IPS-NIHi11 (cell line): ENCODE measurements around the gene NEURL2.
A peak's percentile ranks its signal among the peaks of the same experiment; 100 is the strongest.
"Not testable (repeated sequence)": the region's sequence is repeated elsewhere in the genome, so short reads cannot be mapped to it uniquely, and the experiment has no call there.

Experiments
- DNase-seq: peaks from one replicate; pipeline ENCODE4 v3.0.0; 2012; ENCODE audit warnings: mixed read lengths, low spot score

Gene NEURL2

DNA sequence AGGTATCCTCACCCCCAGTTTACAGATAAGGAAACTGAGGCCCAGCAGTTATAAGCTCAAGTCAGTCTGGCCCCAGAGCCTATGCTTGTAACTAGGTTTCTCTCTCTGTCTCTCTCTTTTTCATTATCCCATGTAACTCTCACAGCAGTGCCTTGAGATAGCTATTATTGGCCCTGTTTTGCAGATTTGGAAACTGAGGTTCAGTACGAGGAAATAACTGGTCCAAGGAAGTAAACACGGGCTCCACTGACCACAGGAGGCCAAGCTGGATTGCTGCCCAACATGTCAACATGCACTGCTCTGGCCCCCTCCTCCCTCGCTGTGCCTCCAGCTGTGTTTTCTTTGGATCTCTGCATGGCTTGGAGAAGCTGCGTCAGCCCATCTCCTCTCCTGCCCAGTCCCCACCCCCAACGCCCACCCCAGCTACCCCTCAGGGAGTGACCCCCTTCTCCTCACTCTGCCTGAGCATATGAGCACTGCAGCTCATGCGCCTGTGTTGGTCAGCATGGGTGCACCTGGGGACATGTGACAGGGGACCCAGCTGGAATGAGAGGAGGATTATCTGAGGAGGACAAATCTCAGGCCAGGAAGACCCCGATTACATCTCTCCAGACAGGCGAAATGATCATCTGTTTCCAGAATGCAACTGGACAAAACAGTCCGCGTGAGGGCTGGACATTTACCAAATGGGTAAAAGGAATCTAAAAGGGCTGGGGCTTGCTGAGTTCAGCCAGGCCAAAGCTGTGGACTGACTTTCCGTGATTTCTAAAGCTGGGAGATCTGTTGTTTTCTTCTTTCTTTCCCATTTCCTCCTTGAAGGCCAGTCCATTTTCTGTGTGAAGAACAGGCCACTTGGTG, 28.8 kb upstream of the NEURL2 start:
- no peak for DNase-seq

DNA sequence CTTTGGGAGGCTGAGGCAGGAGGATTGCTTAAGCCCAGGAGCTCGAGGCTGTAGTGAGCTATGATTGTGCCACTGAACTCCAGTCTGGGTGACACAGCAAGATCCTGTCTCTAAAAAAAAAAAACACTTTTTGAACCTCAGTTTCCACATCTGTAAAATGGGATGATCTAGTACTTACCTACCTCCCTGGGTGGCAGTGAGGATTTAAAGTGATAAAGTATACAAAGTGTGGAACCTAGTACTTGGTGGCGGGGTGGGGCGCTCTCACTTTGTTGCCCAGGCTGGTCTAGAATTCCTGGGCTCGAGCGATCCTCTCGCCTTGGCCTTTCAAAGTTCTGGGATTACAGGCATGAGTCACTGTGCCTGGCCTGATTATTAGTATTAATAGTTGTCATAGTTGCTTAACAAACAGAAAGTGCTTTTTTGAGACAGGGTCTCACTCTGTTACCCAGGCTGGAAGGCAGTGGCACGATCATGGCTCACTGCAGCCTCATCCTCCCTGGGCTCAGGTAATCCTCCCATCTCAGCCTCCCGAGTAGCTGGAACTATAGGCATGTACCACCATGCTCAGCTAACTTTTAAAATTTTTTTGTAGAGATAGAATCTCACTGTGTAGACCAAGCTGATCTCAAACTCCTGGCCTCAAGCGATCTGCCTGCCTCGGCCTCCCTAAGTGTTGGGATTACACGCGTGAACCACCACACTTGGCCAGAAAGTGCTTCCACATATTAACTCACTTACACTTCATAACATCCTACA, 27.9 kb upstream of the NEURL2 start:
- no peak for DNase-seq

DNA sequence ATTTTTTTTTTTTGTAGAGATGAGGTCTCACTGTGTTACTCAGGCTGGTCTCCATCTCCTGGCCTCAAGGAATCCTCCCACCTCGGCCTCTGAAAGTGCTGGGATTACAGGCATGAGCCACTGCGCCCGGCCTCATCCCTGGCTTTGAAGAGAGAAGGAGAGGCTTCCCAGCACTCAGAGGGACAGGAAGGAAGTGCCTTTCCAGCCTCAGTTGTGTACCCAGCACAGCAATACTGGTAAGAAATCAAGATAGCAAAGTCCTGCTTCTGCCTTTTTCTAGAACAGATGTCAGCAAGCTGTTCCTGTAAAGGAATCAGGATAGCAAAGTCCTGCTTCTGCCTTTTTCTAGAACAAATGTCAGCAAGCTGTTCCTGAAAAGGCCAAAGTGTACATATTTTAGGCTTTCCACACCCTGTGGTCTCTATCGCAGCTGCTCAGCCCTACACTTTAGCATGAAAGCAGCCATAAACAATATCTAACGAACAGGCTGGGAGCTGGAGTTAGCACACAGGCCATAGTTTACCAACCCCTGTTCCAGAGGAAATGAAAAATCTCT, 27.3 kb upstream of the NEURL2 start:
- no peak for DNase-seq

DNA sequence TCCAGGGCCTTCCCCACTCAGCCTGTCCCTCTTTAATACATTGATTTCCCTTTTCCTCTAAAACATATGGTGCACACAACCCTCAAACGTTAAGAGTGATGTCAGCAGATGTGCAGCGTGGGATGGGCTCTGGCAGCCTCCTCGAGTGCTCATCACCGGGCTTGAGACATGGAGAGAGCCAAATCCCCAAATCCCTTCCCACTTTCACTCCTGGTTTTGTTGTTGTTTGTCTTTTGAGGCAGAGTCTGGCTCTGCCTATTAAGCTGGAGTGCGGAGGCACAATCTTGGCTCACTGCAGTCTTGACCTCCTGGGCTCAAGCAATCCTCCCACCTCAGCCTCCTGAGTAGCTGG, 26.8 kb upstream of the NEURL2 start:
- DNase-seq, result no peak

DNA sequence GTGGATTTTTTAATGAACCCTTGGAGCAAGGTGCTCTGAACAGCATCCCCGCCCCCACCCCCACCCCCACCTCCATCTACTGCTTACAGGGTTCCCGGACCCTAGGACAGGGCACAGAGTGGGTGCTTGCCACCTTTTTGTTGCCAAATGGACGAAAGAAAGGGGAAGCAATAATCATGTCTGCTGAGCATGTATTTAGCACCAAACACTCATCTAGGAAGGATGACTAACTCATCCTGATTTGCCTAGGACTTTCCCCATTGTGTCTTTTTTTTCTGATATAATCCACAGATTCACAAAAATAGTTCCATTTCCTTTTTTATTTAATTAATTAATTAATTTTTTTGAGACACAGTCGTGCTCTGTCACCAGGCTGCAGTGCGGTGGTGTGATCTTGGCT, 22.1 kb upstream of the NEURL2 start:
- DNase-seq, result no peak

DNA sequence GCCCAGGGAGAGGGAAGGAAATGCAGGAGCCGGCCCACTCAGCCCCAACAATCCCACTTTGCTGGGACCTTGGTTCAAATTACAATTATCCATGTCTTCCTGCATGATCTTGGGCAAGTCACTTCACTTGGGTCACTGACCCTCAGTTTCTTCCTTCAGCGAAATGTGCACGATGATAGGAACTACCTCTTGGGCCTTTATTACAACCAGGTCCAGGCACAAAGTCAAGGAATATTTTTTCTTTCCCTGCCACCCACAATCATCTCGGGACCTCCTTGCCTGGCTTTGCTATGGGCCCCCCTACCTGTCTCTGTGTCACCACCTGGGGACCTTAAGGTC, 21.3 kb upstream of the NEURL2 start:
- DNase-seq, result no peak

DNA sequence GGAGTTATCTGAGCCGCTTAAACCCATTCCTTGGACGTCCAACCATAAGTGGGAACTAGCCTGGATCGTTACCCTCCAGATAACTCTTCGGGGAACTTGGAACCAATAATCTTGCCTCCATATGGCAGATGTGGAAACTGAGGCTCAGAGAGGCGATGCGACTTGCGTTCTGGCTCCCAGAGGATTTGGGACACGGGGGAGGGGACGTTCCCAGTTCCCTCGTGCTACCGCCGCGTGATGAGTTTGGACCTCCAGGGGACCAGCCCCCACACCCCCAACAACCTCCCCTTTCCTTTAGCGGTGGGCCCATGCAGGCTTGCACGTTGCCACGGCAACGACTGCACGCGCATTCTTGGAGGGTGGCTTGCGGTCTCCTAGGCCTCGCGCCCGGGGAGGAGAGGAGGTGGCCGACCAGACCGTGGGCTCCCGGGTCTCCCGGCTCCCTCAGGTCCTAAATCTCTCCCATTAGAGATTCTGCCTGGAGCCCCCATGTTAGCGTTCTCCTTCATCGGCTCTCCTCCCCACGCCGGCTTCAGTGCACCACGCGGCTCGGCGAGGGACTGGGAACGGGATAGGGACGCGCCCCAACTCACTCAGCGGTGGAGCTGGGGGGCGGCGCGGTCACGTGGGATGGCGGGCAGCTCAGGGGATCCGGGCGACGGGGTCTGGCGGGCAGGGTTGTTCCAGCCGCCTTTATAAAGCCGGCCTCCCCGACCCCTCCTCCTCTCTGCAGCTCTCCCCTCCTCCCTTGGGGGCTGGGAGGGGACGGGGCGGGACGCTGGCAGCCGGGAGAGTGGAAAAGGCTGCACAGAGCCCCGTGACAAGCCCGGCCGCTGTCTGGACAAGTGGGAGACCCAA, 20.7 kb upstream of the NEURL2 start, which contains the start of gene PLTP:
TSS of gene PLTP (minus strand) at position 670 of the 858 bp plus-strand sequence. CDS start 703 bp downstream, outside the sequence.
- DNase-seq, result peak; percentile 67

DNA sequence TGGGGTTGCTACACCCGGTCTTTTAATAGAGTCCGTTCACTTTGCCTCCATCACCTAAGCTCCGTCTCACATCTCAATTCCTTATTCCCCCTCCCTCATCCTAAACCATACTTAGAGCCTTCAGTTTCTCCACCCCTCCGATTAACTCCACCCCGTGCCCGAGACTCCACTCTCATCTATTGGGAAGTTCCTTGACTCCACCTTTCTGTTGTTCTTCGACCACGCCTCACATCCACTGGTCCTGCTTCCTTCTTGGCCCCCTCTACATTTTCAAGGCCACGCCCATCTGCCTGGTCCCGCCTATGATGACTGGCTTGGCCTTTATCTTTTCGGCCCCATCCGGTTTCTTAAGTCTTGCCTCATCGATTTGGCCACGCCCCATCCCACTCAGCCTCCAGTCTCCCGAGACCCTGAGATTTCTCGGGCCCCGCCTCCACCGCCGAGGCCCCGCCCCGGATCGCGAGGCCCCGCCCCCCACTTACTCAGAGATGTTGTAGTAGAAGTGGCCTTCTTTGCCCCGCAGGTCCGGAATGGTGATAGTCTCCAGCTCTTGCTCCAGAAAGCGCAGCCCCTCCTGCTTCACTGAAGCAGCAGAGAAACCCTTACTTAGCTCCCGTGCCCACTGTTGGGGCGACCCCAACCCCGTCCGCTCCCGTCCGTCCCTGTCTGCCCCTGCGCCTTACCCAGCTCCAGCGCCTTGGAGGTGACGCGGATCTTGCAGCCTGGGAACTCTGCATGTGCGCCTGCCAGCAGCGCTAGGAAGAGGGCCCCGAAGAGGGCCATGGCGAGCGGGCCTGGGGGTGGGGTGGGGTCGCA, 19.9 kb upstream of the NEURL2 start:
- peak; percentile 96 for DNase-seq

DNA sequence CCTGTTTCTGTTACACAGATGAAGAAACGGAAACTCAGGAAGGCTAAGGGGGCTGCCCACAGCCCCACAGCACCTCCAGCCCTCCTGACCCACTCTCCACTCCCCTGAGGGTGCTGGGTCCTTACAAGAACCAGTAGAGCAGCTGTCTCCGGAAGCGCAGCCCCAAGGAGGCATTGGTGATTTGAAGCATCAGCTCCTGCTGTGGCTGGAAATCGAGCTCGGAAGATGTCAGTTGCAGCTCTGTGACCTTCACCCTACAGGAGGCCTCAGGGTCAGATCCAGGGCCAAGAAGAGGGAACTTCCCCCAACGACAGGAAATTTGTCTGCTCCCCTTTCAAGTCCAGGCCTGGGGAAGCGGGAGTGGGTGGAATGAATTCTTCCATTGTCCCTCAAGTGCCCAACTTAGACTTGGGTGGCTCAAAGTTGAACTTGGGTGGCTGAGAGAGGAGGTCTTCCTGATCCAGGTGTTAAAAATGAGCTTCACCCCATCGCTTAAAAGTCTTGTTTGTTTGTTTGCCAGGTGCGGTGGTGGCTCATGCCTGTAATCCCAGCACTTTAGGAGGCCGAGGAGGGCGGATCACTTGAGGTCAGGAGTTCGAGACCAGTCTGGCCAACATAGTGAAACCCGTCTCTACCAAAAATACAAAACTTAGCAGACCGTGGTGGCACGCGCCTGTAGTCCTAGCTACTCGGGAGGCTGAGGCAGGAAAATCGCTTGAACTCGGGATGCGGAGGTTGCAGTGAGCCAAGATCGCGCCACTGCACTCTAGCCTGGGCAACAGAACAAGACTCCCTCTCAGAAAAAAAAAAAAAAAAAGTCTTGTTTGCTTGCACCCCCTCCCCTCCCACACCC, 19.0 kb upstream of the NEURL2 start:
- DNase-seq, result no peak

DNA sequence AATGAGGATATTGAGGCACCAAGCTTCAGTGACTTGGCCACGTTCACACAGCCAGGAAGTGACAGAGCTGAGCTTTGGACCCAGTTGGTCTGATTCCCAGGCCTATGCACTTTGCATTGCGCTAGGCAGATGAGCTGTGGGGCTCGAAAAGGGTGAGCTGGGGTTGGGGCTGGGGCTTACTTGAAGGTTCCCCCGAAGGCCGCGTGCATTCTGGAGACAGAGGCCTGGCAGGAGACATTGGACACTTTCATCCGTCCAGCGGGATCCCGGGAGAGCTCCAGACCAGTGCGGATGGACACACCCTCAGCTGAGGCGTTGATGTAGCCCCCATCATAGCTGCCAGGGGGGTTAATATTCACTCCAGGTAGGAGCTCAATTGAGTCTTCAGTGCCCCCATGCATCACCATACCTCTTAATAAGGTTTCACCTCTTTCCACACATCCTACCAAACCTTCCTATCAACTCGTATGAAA, 18.4 kb upstream of the NEURL2 start:
- DNase-seq, result no peak

DNA sequence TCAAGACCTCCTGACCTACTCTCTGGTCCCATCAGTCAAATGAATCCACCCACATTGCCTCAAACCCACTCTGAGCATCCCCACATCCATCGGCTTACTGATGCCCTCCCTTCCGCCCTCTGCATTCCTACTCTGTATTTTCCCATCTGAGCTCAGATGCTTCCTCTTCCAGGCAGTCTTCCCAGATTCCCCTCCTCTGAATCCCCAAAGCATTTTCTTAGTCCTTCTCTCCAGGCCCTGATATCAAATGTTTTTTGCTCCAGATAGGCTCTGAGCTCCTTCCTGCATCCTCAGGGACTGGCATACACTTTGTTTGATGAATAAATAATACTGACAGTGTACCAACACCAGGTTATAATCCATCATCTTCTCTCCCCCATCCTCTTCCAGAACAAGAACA, 17.1 kb upstream of the NEURL2 start:
- DNase-seq, result no peak

DNA sequence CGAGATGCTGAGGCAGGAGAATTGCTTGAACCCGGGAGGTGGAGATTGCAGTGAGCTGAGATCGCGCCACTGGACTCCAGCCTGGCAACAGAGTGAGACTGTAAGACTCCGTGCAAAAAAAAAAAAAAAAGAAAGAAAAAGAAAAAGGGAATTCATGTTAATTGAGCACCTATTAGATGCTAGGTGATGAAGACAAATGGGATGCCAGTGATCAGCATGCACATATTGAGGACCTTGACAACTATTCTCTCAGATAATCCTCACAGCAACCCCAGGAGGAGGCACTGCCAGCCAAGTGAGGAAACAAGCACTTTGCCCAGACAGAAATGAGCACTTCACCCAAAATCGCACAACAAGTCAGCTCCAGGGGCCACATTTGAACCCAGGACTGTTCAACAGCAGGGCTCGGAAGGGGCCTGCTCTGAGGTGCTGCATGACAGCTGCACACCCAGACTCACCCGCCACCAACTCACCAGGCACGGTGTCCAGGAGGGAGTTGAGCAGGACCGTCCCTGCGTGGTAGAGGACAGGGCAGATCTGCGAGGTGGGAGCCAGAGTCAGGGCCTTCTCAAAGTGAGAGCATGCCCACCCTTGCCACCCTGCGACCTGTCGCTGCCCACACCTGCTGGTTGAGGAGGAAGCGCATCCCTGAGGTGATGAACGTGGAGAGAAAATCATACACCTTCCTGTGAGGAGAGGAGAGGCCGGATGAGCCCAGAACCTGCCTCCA, 16.4 kb upstream of the NEURL2 start:
- DNase-seq, result no peak

DNA sequence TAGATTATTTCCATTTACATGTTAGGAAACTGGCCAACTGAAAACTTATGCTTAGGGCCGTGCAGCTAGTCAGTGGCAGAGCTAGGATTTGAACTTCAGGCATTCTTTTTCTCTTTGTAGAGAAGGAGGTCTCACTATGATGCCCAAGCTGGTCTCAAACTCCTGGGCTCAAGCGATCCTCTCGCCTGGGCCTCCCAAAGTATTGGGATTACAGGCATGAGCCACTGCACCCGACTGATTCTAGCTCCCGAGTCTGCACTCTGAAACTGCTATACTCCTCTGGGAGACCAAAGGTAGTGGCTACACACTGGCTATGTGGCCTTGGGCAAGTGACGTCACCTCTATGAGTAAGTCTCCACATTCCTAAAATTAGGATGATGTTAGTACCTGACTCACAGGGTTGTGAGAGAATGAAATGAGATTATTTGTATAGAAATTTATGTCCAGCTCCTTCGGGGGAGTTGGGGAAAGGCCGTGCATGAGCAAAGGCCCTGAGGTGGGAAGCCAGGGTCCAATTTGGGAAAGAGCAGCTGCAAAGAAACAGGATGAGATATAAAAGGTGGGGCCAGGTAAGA, 14.6 kb upstream of the NEURL2 start:
- no peak for DNase-seq

DNA sequence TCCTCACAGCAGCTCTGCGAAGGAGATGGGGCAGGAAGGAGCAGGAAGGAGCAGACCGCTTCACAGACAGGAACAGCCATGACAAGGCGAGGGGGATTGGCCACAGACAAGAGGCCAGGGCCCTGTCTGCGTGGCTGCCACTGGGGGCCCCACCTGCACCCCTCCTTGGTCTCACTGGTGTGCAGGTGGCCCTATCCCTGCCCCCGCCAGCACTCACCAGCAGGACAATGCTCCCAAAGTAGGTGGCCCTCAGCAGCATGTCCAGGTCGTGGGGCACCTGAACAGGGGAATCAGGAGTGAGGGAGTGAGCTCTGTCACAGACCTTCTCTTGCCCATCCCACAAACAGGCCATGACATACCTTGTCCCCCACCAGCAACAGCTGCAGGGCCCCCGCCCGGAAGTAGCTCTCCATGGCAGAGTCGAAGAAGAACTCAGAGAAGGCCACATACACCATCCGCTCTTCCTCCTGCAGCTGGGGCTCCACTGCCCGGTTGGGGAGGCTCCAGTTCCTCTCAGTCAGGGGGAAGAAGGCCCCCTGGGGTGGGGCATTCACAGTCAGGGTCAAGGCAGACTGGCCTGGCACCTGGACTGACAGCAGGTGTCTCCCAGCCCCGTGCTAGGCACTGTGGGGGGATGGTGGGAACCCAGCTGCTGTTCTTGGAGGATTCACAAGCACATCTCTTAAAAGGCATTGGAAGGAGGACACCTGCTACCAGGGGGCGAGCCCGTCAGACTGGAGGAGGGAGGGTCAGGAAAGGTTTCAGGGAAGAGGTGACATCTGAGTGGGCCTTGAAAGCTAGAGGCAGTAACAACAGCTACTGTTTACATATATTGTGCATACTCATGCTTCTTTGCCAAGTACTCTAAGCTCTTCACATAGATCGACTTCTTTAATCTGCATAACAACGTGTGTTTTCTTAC, 13.8 kb upstream of the NEURL2 start:
- DNase-seq, result no peak

DNA sequence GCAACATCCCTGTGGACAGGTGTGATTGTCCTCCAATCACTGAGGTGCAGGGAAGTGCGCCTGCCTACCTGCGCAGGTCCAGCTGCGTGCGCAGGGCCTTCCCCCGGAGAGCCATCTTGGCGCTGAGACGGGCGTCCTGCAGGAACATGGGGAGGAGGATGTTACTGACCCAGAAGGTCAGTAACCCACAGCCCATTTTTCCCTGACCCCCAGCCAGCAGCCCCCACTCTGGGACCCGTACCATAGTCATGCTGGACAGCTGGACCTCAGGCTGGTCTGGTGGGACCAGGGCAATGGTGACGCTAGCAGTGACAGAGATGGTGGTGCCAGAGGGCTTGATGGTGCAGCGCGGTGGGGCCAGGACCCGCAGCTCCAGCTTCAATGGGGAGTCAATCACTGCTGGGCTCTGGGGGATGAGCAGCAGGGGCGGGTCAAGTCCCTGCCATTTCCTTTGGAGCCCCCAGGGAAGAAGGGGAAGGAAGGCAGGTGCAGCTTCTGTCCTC, 11.2 kb upstream of the NEURL2 start:
- no peak for DNase-seq

DNA sequence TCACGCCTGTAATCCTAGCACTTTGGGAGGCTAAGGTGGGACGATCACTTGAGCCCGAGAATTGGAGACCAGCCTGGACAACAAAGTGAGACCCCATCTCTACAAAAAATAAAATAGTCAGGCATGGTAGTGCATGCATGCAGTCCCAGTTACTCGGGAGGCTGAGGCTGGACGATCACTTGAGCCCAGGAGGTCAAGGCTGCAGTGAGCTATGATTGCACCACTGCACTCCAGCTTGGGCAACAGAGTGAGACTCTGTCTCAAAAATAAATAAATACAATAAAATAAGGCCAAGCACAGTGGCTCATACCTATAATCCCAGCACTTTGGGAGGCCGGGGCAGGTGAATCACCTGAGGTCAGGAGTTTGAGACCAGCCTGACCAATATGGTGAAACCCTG, 10.3 kb upstream of the NEURL2 start:
- not testable (repeated sequence) for DNase-seq

DNA sequence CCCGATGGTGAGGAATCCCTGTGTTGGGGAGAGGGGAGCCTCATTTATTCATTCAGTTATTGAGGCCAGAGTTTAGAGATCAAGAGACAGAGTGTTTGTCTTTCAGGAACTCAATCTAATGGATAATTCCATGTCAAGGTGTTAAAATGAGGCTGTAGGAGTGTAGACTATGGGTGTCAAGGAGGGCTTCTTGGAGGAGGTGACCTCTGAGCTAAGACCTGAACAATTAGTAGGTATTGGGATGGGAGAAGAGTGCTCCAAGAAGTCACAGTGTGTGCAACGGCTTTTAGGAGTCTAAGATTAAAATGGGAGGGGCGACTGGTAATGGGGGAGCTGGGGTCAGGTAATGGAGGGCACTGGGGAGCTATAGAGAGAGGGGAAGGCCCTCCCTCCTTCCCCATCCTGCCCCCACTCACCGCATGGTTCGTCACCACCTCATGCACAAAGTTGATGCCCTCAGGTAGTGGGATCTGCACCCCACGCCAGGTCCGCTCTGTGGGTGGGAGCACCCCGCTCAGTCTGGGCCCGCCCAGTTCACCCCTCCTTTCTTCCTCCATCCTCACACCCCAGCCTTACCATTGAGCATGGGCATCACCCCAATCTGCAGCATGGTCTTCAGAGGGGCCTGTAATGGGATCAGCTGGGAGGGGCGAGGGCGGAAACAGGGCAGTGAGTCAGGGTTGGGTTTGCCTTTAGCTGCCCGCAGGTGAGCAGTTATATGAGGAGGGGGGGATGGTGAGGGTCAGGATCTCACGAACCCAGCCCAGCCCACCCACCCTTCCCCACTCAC, 8.2 kb upstream of the NEURL2 start:
- DNase-seq, result no peak
